ENCODE data around the gene FOXF1.

DNA sequence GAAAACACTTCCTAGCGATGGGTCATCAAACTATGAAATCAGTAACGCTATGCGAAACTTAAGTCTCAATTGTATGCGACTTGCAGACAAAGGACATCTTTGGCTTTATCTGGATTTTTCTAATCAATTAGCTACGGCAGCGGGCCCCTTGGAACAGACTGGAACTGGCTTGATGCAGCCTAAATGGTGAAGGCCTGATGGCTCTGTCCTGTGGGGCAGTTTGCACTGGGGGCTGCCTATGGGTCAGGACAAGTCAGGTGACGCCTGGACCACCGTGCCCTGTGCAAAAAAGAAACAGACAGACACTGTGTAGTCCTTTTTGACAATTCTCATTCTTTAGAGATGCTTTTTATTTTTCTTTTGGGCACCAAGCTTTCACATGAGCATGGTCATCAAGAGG is 22.7 kb downstream of the FOXF1 start:
- TF ChIP-seq POLR2A (IDR thresholded peaks at IDR 0.05; ENCODE audit: low read depth, low read length) (no peak), POLR2AphosphoS5 (IDR thresholded peaks at IDR 0.05; ENCODE audit: low read depth, low read length) (no peak)

Measured in GM12892 (cell line).